H1 (cell line): ENCODE data around the gene AFF2. TPM values are rescaled to one million over a fixed set of nuclear protein-coding genes. Genes with fewer than 3 reads are reported as not detected.

Experiments used
- CTCF ChIA-PET: fragments of 300-600 bp; sonication (Branson Sonifier 250); formaldehyde crosslinking; loops from one replicate; lab custom pipeline; 2021; ENCODE audit not compliant: partially characterized antibody; lab: Charles Lee
- POLR2A ChIA-PET: fragments of 300-600 bp; sonication (Branson Sonifier 250); formaldehyde crosslinking; loops from one replicate; lab custom pipeline; 2021; ENCODE audit warnings: inconsistent platforms; ENCODE audit not compliant: partially characterized antibody; lab: Charles Lee
- DNase-seq, 2 experiments: peaks; one replicate each; pipeline versions ENCODE4 v3.0.0 to v3.0.0-alpha.2; 2010 to 2022; ENCODE audit warnings: low spot score in 2 of 2, low read depth in 1 of 2, mixed read lengths in 1 of 2
- FAIRE-seq: peaks from 2 replicates; lab custom pipeline; 2011; peaks lifted over from hg19 to GRCh38; lab: Jason Lieb, UNC
- H2AFZ ChIP-seq: 2 replicates; pipeline ENCODE4 v1.8.1; 2012; ENCODE audit warnings: low read length, inconsistent platforms
- H2AK5ac ChIP-seq: 2 replicates; pipeline ENCODE4 v1.6.1; 2013; ENCODE audit warnings: low read depth, low read length
- H2BK120ac ChIP-seq: replicated peaks from 2 replicates; pipeline ENCODE3; 2013; ENCODE audit warnings: low read depth, low read length, inconsistent platforms
- H2BK12ac ChIP-seq: 2 replicates; pipeline ENCODE4 v1.6.1; 2013; ENCODE audit warnings: low read depth, low read length
- H2BK15ac ChIP-seq: 2 replicates; pipeline ENCODE4 v1.6.1; 2013; ENCODE audit warnings: low read length
- H2BK20ac ChIP-seq: 2 replicates; pipeline ENCODE4 v1.6.1; 2013; ENCODE audit warnings: low read length
- H2BK5ac ChIP-seq: 2 replicates; pipeline ENCODE4 v1.6.1; 2013; ENCODE audit warnings: low read depth, low read length
- H3K14ac ChIP-seq: 2 replicates; pipeline ENCODE4 v1.6.1; 2013; ENCODE audit warnings: inconsistent platforms; ENCODE audit not compliant: insufficient read length
- H3K18ac ChIP-seq: 2 replicates; pipeline ENCODE4 v1.6.1; 2013; ENCODE audit warnings: low read length; ENCODE audit errors: extremely low read depth
- H3K23ac ChIP-seq: 2 replicates; pipeline ENCODE4 v1.6.1; 2013; ENCODE audit warnings: inconsistent platforms; ENCODE audit not compliant: insufficient read length
- H3K23me2 ChIP-seq: 2 replicates; pipeline ENCODE4 v1.6.1; 2013; ENCODE audit warnings: low read depth, low read length
- H3K27ac ChIP-seq: 2 replicates; pipeline ENCODE4 v1.6.1; 2011; ENCODE audit warnings: low read depth, low read length, inconsistent platforms
- H3K27me3 ChIP-seq, 4 experiments: replicated peaks in 1 of 4; 1 replicate in 1 of 4; 2 replicates in 3 of 4; pipeline versions ENCODE4 v1.6.1 to v1.8.1; 2011 to 2013; ENCODE audit warnings: low read length in 3 of 4, mild to moderate bottlenecking in 3 of 4, inconsistent platforms in 2 of 4, mixed read lengths in 2 of 4, moderate library complexity in 1 of 4; ENCODE audit not compliant: control insufficient read depth in 3 of 4, insufficient read depth in 3 of 4; ENCODE audit errors: extremely low read depth in 1 of 4
- H3K36me3 ChIP-seq, 4 experiments: 2 replicates each; pipeline versions ENCODE4 v1.6.1 to v1.8.1; 2011 to 2013; ENCODE audit warnings: mild to moderate bottlenecking in 4 of 4, low read length in 3 of 4, moderate library complexity in 2 of 4, control low read depth in 1 of 4, inconsistent platforms in 1 of 4; ENCODE audit not compliant: insufficient read depth in 4 of 4, control insufficient read depth in 2 of 4
- H3K4ac ChIP-seq: replicated peaks from 2 replicates; pipeline ENCODE3; 2013; ENCODE audit warnings: low read length, low read depth, mixed read lengths, inconsistent platforms; ENCODE audit not compliant: insufficient read length
- H3K4me1 ChIP-seq, 4 experiments: replicated peaks in 1 of 4; 1 replicate in 1 of 4; 2 replicates in 3 of 4; pipeline versions ENCODE4 v1.6.1 to v1.8.1; 2011 to 2013; ENCODE audit warnings: low read length in 3 of 4, inconsistent platforms in 2 of 4, mixed read lengths in 1 of 4; ENCODE audit not compliant: insufficient read depth in 4 of 4, control insufficient read depth in 3 of 4
- H3K4me2 ChIP-seq, 2 experiments: 2 replicates each; pipeline versions ENCODE4 v1.6.1 to v1.8.1; 2011 to 2013; ENCODE audit warnings: low read depth in 2 of 2, low read length in 2 of 2, control low read depth in 1 of 2, inconsistent platforms in 1 of 2, mild to moderate bottlenecking in 1 of 2; ENCODE audit not compliant: insufficient read depth in 1 of 2
- H3K4me3 ChIP-seq, 4 experiments: fragments of 200-600, 300-600 bp in 1 of 4; sonication (generic), shearing (Covaris generic), sonication (Bioruptor Twin) in 1 of 4; 2 replicates each; pipeline versions ENCODE4 v1.5.1 to v1.8.1; 2011 to 2016; ENCODE audit warnings: low read length in 4 of 4, low read depth in 3 of 4, control low read depth in 2 of 4, inconsistent platforms in 2 of 4, mild to moderate bottlenecking in 2 of 4, mixed read lengths in 1 of 4, moderate library complexity in 1 of 4; ENCODE audit not compliant: insufficient read depth in 2 of 4; ENCODE audit errors: extremely low read depth in 1 of 4
- H3K56ac ChIP-seq: replicated peaks from 2 replicates; pipeline ENCODE3; 2013; ENCODE audit warnings: low read depth, mild to moderate bottlenecking, mixed read lengths, low read length, inconsistent platforms; ENCODE audit not compliant: insufficient read length
- H3K79me1 ChIP-seq: 2 replicates; pipeline ENCODE4 v1.6.1; 2013; ENCODE audit warnings: low read depth, low read length, control low read depth
- H3K79me2 ChIP-seq, 2 experiments: 2 replicates each; pipeline versions ENCODE4 v1.6.1 to v1.8.1; 2012 to 2013; ENCODE audit warnings: low read length in 2 of 2, mild to moderate bottlenecking in 2 of 2, inconsistent platforms in 1 of 2; ENCODE audit not compliant: insufficient read depth in 2 of 2, control insufficient read depth in 1 of 2
- H3K9ac ChIP-seq, 4 experiments: replicated peaks in 1 of 4; 1 replicate in 1 of 4; 2 replicates in 3 of 4; pipeline versions ENCODE4 v1.6.1 to v1.8.1; 2011 to 2013; ENCODE audit warnings: low read depth in 3 of 4, low read length in 3 of 4, control low read depth in 2 of 4, mild to moderate bottlenecking in 2 of 4, moderate library complexity in 2 of 4, inconsistent platforms in 1 of 4; ENCODE audit errors: extremely low read depth in 1 of 4
- H3K9me3 ChIP-seq, 2 experiments: 2 replicates each; pipeline versions ENCODE4 v1.6.1 to v1.8.1; 2012 to 2013; ENCODE audit warnings: mild to moderate bottlenecking in 2 of 2, moderate library complexity in 2 of 2, control low read depth in 1 of 2, inconsistent platforms in 1 of 2, low read depth in 1 of 2, low read length in 1 of 2, mixed read lengths in 1 of 2; ENCODE audit not compliant: insufficient read depth in 2 of 2
- H4K20me1 ChIP-seq, 2 experiments: replicated peaks in 1 of 2; 2 replicates each; pipeline versions ENCODE3 to v1.8.1; 2011 to 2013; ENCODE audit warnings: inconsistent platforms in 2 of 2, low read length in 2 of 2, mild to moderate bottlenecking in 1 of 2; ENCODE audit not compliant: insufficient read depth in 2 of 2, control insufficient read depth in 1 of 2
- H4K5ac ChIP-seq: 2 replicates; pipeline ENCODE4 v1.6.1; 2013; ENCODE audit warnings: low read length, low read depth, mixed read lengths, inconsistent platforms; ENCODE audit not compliant: insufficient read length
- H4K8ac ChIP-seq: 2 replicates; pipeline ENCODE4 v1.8.0; 2013; ENCODE audit warnings: mild to moderate bottlenecking, moderate library complexity, low read length, inconsistent platforms; ENCODE audit not compliant: insufficient read depth; ENCODE audit errors: extremely low read depth
- H4K91ac ChIP-seq: replicated peaks from 2 replicates; pipeline ENCODE3; 2013; ENCODE audit warnings: low read length, mixed read lengths, inconsistent platforms; ENCODE audit not compliant: insufficient read length
- BACH1 ChIP-seq: IDR thresholded peaks from 2 replicates; pipeline ENCODE4 v1.6.1; 2012; ENCODE audit warnings: low read length, improper control_type of control experiment
- BCL11A ChIP-seq, 2 experiments: IDR thresholded peaks; one replicate each; pipeline ENCODE4 v1.6.1; 2011; ENCODE audit warnings: low read depth in 2 of 2, low read length in 2 of 2, mild to moderate bottlenecking in 2 of 2
- CEBPB ChIP-seq: IDR thresholded peaks from 2 replicates; pipeline ENCODE4 v1.6.1; 2012; ENCODE audit warnings: low read depth, low read length
- CTBP2 ChIP-seq: IDR thresholded peaks from 2 replicates; pipeline ENCODE4 v1.7.0; 2011; ENCODE audit warnings: borderline replicate concordance, mild to moderate bottlenecking, moderate library complexity, mixed read lengths, low read length; ENCODE audit not compliant: insufficient read depth, insufficient read length
- EZH2 ChIP-seq: fragments of 200-600 bp; sonication (generic); IDR thresholded peaks from 2 replicates; pipeline ENCODE4 v1.7.1; 2012; ENCODE audit warnings: low read depth, mild to moderate bottlenecking, moderate library complexity, low read length, inconsistent platforms; ENCODE audit not compliant: severe bottlenecking
- KDM1A ChIP-seq: fragments of 200-600, 300-600 bp; sonication (generic); IDR thresholded peaks from 2 replicates; pipeline ENCODE4 v1.7.1; 2016; ENCODE audit warnings: mild to moderate bottlenecking, low read length, borderline replicate concordance
- KDM4A ChIP-seq: IDR thresholded peaks from one replicate; pipeline ENCODE4 v1.7.1; 2012; ENCODE audit warnings: low read depth, mild to moderate bottlenecking, moderate library complexity, low read length, inconsistent platforms; ENCODE audit not compliant: severe bottlenecking
- POU5F1 ChIP-seq: IDR thresholded peaks from 2 replicates; pipeline ENCODE4 v1.6.1; 2011; ENCODE audit warnings: low read depth, mild to moderate bottlenecking, low read length, moderate library complexity
- RFX5 ChIP-seq: IDR thresholded peaks from 2 replicates; pipeline ENCODE4 v1.6.1; 2011; ENCODE audit warnings: low read depth, low read length, improper control_type of control experiment, borderline replicate concordance
- SP1 ChIP-seq: IDR thresholded peaks from 2 replicates; pipeline ENCODE4 v1.6.1; 2011; ENCODE audit warnings: low read depth, low read length
- SP2 ChIP-seq: IDR thresholded peaks from 2 replicates; pipeline ENCODE4 v1.6.1; 2012; ENCODE audit warnings: mild to moderate bottlenecking, low read length, inconsistent platforms
- SRF ChIP-seq: IDR thresholded peaks from 2 replicates; pipeline ENCODE4 v1.6.1; 2011; ENCODE audit warnings: mild to moderate bottlenecking, low read depth, low read length, moderate library complexity
- TEAD4 ChIP-seq: IDR thresholded peaks from 2 replicates; pipeline ENCODE4 v1.6.1; 2012; ENCODE audit warnings: low read depth, low read length, inconsistent platforms, mixed read lengths
- ZNF274 ChIP-seq: IDR thresholded peaks from 2 replicates; pipeline ENCODE4 v1.7.0; 2012; ENCODE audit warnings: low read length, borderline replicate concordance; ENCODE audit errors: extremely low read depth
- WGBS, 2 experiments: shearing (Covaris generic) in 1 of 2; methylation state at CpG; one replicate each; pipeline versions ENCODE4 v1.1.6 to v1.1.7; 2013 to 2015; ENCODE audit warnings: low lambda C conversion rate in 2 of 2, mixed read lengths in 2 of 2, inconsistent platforms in 1 of 2, low coverage in 1 of 2, missing lambda C conversion rate in 1 of 2; ENCODE audit not compliant: insufficient replicate concordance in 2 of 2, insufficient coverage in 1 of 2, insufficient read length in 1 of 2; ENCODE audit errors: extremely low coverage in 1 of 2, missing lambda C conversion rate in 1 of 2; 5-methylcytosine and 5-hydroxymethylcytosine counted together
- polyA plus RNA-seq, 7 experiments: library from polyadenylated mRNA; depleted of rRNA in 3 of 7; stranded (reverse) in 5 of 7; unstranded in 2 of 7; fragments of >200 nt in 5 of 7; fragments of 200-250 nt in 2 of 7; gene quantifications; 1 replicate in 5 of 7; 2 replicates in 1 of 7; 4 replicates in 1 of 7; pipeline versions ENCODE4 v1.2.1 to v1.2.3, GENCODE V29; 2011 to 2013; ENCODE audit warnings: missing spikeins in 2 of 7, mixed read lengths in 2 of 7
- total RNA-seq: library from RNA; stranded (reverse); fragmentation: NEBNext Ultra II Directional; extraction: Animal tissue kit (Norgen Biotek cat#: 25700); gene quantifications from 2 replicates; pipeline ENCODE4 v1.2.1, GENCODE V29; 2021

Gene AFF2
- total and polyA plus RNA-seq, 2 of the 8 experiments (the other 6 are each of a cell fraction or from before 2014, with no cell fraction given) = 2.0 to 7.3 TPM

GRCh38 chrX:149007423-149007822, 507.0 kb downstream of the AFF2 start:
- H4K5ac ChIP-seq = no peak overlapping the region
- no peak overlapping the region for H3K27ac ChIP-seq
- no peak overlapping the region for H3K18ac ChIP-seq
- no peaks in the 10 kb centered on the region for H3K4me1 ChIP-seq
- H3K4me3 ChIP-seq = no peak overlapping the region
- 92% methylated on average over 2 of the region's 4 CpGs; no CpG with 5 or more reads in 1 of the 2 experiments for whole genome bisulfite sequencing, 2 experiments
- no peaks in the 10 kb centered on the region for H3K79me2 ChIP-seq
- no peak overlapping the region for H3K56ac ChIP-seq
- no peak overlapping the region for H3K14ac ChIP-seq
- no peak overlapping the region for H2BK20ac ChIP-seq
- H4K91ac ChIP-seq = no peak overlapping the region
- no peak overlapping the region for H4K8ac ChIP-seq
- no peaks in the 10 kb centered on the region for H3K27me3 ChIP-seq
- H2BK12ac ChIP-seq = no peak overlapping the region
- no peak overlapping the region for H3K4ac ChIP-seq
- FAIRE-seq = no peak
- no peak overlapping the region for H3K4me2 ChIP-seq
- no peaks in the 10 kb centered on the region for H3K36me3 ChIP-seq
- H2AFZ ChIP-seq = no peak overlapping the region
- H2BK120ac ChIP-seq = no peak overlapping the region
- H2BK15ac ChIP-seq = no peak overlapping the region
- ChIA-PET POLR2A (no interaction called here), CTCF (interaction anchor here (0.6 to 1.8 kb wide), 3 partner anchors 150 to 463 kb away, joined by 3 to 6 read pairs (median 4); no protein-coding TSS in a partner anchor)
- H3K9ac ChIP-seq = no peak overlapping the region
- H3K79me1 ChIP-seq = no peaks in the 10 kb centered on the region
- no peaks in the 10 kb centered on the region for H3K9me3 ChIP-seq
- TF ChIP-seq POU5F1 (no peak), SP1 (no peak), KDM4A (no peak), KDM1A (no peak), ZNF274 (no peak), SRF (no peak), SP2 (no peak), CEBPB (no peak), BCL11A (IDR thresholded peaks at IDR 0.05; ENCODE audit: low read depth in 2 of 2, low read length in 2 of 2) (no peak), EZH2 (no peak), TEAD4 (no peak), RFX5 (no peak), CTBP2 (no peak), BACH1 (no peak)
- DNase-seq = no peak
- H3K23ac ChIP-seq = no peak overlapping the region
- H3K23me2 ChIP-seq = no peaks in the 10 kb centered on the region
- H2BK5ac ChIP-seq = no peak overlapping the region
- no peaks in the 10 kb centered on the region for H4K20me1 ChIP-seq
- no peak overlapping the region for H2AK5ac ChIP-seq
